Activated naive CD8-positive, alpha-beta T cell (primary cell): ENCODE data around the gene GPHN.

Experiments
- H3K27ac Mint-ChIP-seq: one replicate; pipeline ENCODE4 v1.8.0; 2021; ENCODE audit warnings: mixed read lengths
- H3K27me3 Mint-ChIP-seq: one replicate; pipeline ENCODE4 v1.8.0; 2021; ENCODE audit warnings: mixed read lengths
- H3K36me3 Mint-ChIP-seq: one replicate; pipeline ENCODE4 v1.8.0; 2021; ENCODE audit warnings: mixed read lengths
- H3K4me1 Mint-ChIP-seq: one replicate; pipeline ENCODE4 v1.8.0; 2021; ENCODE audit warnings: low read depth, mixed read lengths
- H3K4me3 Mint-ChIP-seq: one replicate; pipeline ENCODE4 v1.8.0; 2021; ENCODE audit warnings: mild to moderate bottlenecking, mixed read lengths
- H3K9me3 Mint-ChIP-seq: one replicate; pipeline ENCODE4 v1.8.0; 2021; ENCODE audit warnings: low read depth, mixed read lengths

The GPHN gene

GRCh38 chr14:66600416-66600815, 92.5 kb downstream of the GPHN start:
- Mint-ChIP-seq H3K4me3 (no peak overlapping the region), H3K4me1 (peaks cover 9% of the 10 kb centered on the region), H3K27me3 (no peaks in the 10 kb centered on the region), H3K36me3 (peaks cover 11% of the 10 kb centered on the region), H3K9me3 (peaks cover 8% of the 10 kb centered on the region), H3K27ac (no peak overlapping the region)

- H3K9me3 Mint-ChIP-seq = peaks cover 18% of the 10 kb centered on the region
- H3K4me1 Mint-ChIP-seq = peaks cover 10% of the 10 kb centered on the region
- H3K36me3 Mint-ChIP-seq = peaks cover 10% of the 10 kb centered on the region
- no peak overlapping the region for H3K27ac Mint-ChIP-seq
- H3K4me3 Mint-ChIP-seq = no peak overlapping the region
- H3K27me3 Mint-ChIP-seq = no peaks in the 10 kb centered on the region
Measured at GRCh38 chr14:66601932-66602578, 94.1 kb downstream of the GPHN start.

- Mint-ChIP-seq H3K27me3 (no peaks in the 10 kb centered on the region), H3K27ac (no peak overlapping the region), H3K36me3 (peaks cover 20% of the 10 kb centered on the region), H3K4me3 (no peak overlapping the region), H3K4me1 (peaks cover 10% of the 10 kb centered on the region), H3K9me3 (peaks cover 35% of the 10 kb centered on the region)
Measured at GRCh38 chr14:66603945-66604344, 96.0 kb downstream of the GPHN start.

- H3K4me1 Mint-ChIP-seq = peaks cover 8% of the 10 kb centered on the region
- no peak overlapping the region for H3K27ac Mint-ChIP-seq
- no peak overlapping the region for H3K4me3 Mint-ChIP-seq
- peaks cover 27% of the 10 kb centered on the region for H3K36me3 Mint-ChIP-seq
- H3K9me3 Mint-ChIP-seq = peaks cover 51% of the 10 kb centered on the region
- H3K27me3 Mint-ChIP-seq = no peaks in the 10 kb centered on the region
Measured at GRCh38 chr14:66606826-66607225, 98.9 kb downstream of the GPHN start.

GRCh38 chr14:66610154-66610563, 102.2 kb downstream of the GPHN start:
- Mint-ChIP-seq H3K27me3 (no peaks in the 10 kb centered on the region), H3K36me3 (peaks cover 34% of the 10 kb centered on the region), H3K4me1 (peaks cover 3% of the 10 kb centered on the region)

GRCh38 chr14:66613344-66613743, 105.4 kb downstream of the GPHN start:
- H3K4me3 Mint-ChIP-seq = no peak overlapping the region

More at GRCh38 chr14:66610154-66610563, 102.2 kb downstream of the GPHN start:
- H3K4me3 Mint-ChIP-seq = no peak overlapping the region
- peaks cover 49% of the 10 kb centered on the region for H3K9me3 Mint-ChIP-seq
- H3K27ac Mint-ChIP-seq = no peak overlapping the region

GRCh38 chr14:66619952-66620351, 112.0 kb downstream of the GPHN start:
- H3K9me3 Mint-ChIP-seq = peaks cover 29% of the 10 kb centered on the region
- no peak overlapping the region for H3K4me3 Mint-ChIP-seq
- H3K27me3 Mint-ChIP-seq = no peaks in the 10 kb centered on the region
- H3K36me3 Mint-ChIP-seq = peaks cover 25% of the 10 kb centered on the region
- H3K27ac Mint-ChIP-seq = no peak overlapping the region
- H3K4me1 Mint-ChIP-seq = peaks cover 4% of the 10 kb centered on the region

More at GRCh38 chr14:66613344-66613743, 105.4 kb downstream of the GPHN start:
- no peak overlapping the region for H3K27ac Mint-ChIP-seq
- peaks cover 45% of the 10 kb centered on the region for H3K9me3 Mint-ChIP-seq
- H3K36me3 Mint-ChIP-seq = peaks cover 32% of the 10 kb centered on the region
- no peaks in the 10 kb centered on the region for H3K27me3 Mint-ChIP-seq
- H3K4me1 Mint-ChIP-seq = peaks cover 2% of the 10 kb centered on the region

- H3K36me3 Mint-ChIP-seq = peaks cover 11% of the 10 kb centered on the region
- no peaks in the 10 kb centered on the region for H3K27me3 Mint-ChIP-seq
- H3K27ac Mint-ChIP-seq = no peak overlapping the region
- H3K4me3 Mint-ChIP-seq = no peak overlapping the region
- peaks cover 4% of the 10 kb centered on the region for H3K4me1 Mint-ChIP-seq
- H3K9me3 Mint-ChIP-seq = peaks cover 6% of the 10 kb centered on the region
Measured at GRCh38 chr14:66623838-66624237, 115.9 kb downstream of the GPHN start.

GRCh38 chr14:66624336-66624937, 116.5 kb downstream of the GPHN start:
- no peaks in the 10 kb centered on the region for H3K27me3 Mint-ChIP-seq
- no peak overlapping the region for H3K4me3 Mint-ChIP-seq
- peaks cover 9% of the 10 kb centered on the region for H3K36me3 Mint-ChIP-seq
- no peak overlapping the region for H3K27ac Mint-ChIP-seq
- peaks cover 4% of the 10 kb centered on the region for H3K4me1 Mint-ChIP-seq
- H3K9me3 Mint-ChIP-seq = peaks cover 3% of the 10 kb centered on the region

- Mint-ChIP-seq H3K27ac (no peak overlapping the region), H3K36me3 (peaks cover 9% of the 10 kb centered on the region), H3K4me1 (peaks cover 4% of the 10 kb centered on the region), H3K9me3 (no peaks in the 10 kb centered on the region), H3K4me3 (no peak overlapping the region), H3K27me3 (no peaks in the 10 kb centered on the region)
Measured at GRCh38 chr14:66628636-66629035, 120.7 kb downstream of the GPHN start.

- H3K27me3 Mint-ChIP-seq = no peaks in the 10 kb centered on the region
- H3K4me1 Mint-ChIP-seq = peaks cover 3% of the 10 kb centered on the region
- no peaks in the 10 kb centered on the region for H3K9me3 Mint-ChIP-seq
- H3K36me3 Mint-ChIP-seq = peaks cover 13% of the 10 kb centered on the region
- H3K27ac Mint-ChIP-seq = no peak overlapping the region
- H3K4me3 Mint-ChIP-seq = no peak overlapping the region
Measured at GRCh38 chr14:66629499-66629898, 121.6 kb downstream of the GPHN start.

- Mint-ChIP-seq H3K9me3 (no peaks in the 10 kb centered on the region), H3K4me1 (peaks cover 10% of the 10 kb centered on the region), H3K27ac (no peak overlapping the region), H3K4me3 (no peak overlapping the region), H3K27me3 (no peaks in the 10 kb centered on the region), H3K36me3 (peaks cover 14% of the 10 kb centered on the region)
Measured at GRCh38 chr14:66634876-66635275, 126.9 kb downstream of the GPHN start.

GRCh38 chr14:66635435-66635834, 127.5 kb downstream of the GPHN start:
- H3K4me1 Mint-ChIP-seq = peaks cover 10% of the 10 kb centered on the region
- peaks cover 12% of the 10 kb centered on the region for H3K36me3 Mint-ChIP-seq
- H3K9me3 Mint-ChIP-seq = no peaks in the 10 kb centered on the region
- H3K27me3 Mint-ChIP-seq = no peaks in the 10 kb centered on the region
- no peak overlapping the region for H3K27ac Mint-ChIP-seq
- no peak overlapping the region for H3K4me3 Mint-ChIP-seq

GRCh38 chr14:66636240-66636639, 128.3 kb downstream of the GPHN start:
- H3K9me3 Mint-ChIP-seq = no peaks in the 10 kb centered on the region
- no peaks in the 10 kb centered on the region for H3K27me3 Mint-ChIP-seq
- peaks cover 12% of the 10 kb centered on the region for H3K36me3 Mint-ChIP-seq
- no peak overlapping the region for H3K4me3 Mint-ChIP-seq
- H3K4me1 Mint-ChIP-seq = peaks cover 12% of the 10 kb centered on the region
- H3K27ac Mint-ChIP-seq = no peak overlapping the region

- Mint-ChIP-seq H3K4me3 (no peak overlapping the region), H3K9me3 (no peaks in the 10 kb centered on the region), H3K4me1 (peaks cover 20% of the 10 kb centered on the region), H3K27me3 (no peaks in the 10 kb centered on the region), H3K36me3 (peaks cover 5% of the 10 kb centered on the region), H3K27ac (no peak overlapping the region)
Measured at GRCh38 chr14:66638689-66639088, 130.7 kb downstream of the GPHN start.
